HEK293 (cell line): Measurements from ENCODE around the gene DIS3L2.

Experiments
- SP2 ChIP-seq: fragments of 450-650 bp; formaldehyde crosslinking; IDR thresholded peaks from 2 replicates; pipeline ENCODE4 v1.5.1; 2016; ENCODE audit warnings: missing biosample characterization, missing genetic modification characterization
- TCF7L2 ChIP-seq: IDR thresholded peaks from 2 replicates; pipeline ENCODE4 v1.6.1; 2011; ENCODE audit warnings: low read depth, mild to moderate bottlenecking, inconsistent platforms, low read length, moderate library complexity, borderline replicate concordance
- ZBTB11 ChIP-seq: fragments of 450-650 bp; formaldehyde crosslinking; conservative IDR thresholded peaks from 2 replicates; pipeline ENCODE4 v1.5.1; 2016; ENCODE audit warnings: low read depth, missing biosample characterization, missing genetic modification characterization
- ZNF202 ChIP-seq: fragments of 450-650 bp; formaldehyde crosslinking; IDR thresholded peaks from 2 replicates; pipeline ENCODE4 v1.5.1; 2016; ENCODE audit warnings: missing biosample characterization, missing genetic modification characterization, borderline replicate concordance
- ZNF510 ChIP-seq: fragments of 450-650 bp; formaldehyde crosslinking; IDR thresholded peaks from 2 replicates; pipeline ENCODE4 v1.5.1; 2018; ENCODE audit warnings: mild to moderate bottlenecking, missing genetic modification characterization, missing biosample characterization; ENCODE audit not compliant: insufficient replicate concordance
- ZNF639 ChIP-seq: fragments of 450-650 bp; formaldehyde crosslinking; IDR thresholded peaks from 2 replicates; pipeline ENCODE4 v1.5.1; 2016; ENCODE audit warnings: missing biosample characterization, missing genetic modification characterization
- ZSCAN30 ChIP-seq: fragments of 450-650 bp; IDR thresholded peaks from 2 replicates; pipeline ENCODE4 v1.5.1; 2018; ENCODE audit warnings: missing biosample characterization, mild to moderate bottlenecking, missing genetic modification characterization, moderate library complexity
- TF ChIP-seq, protein P1 (sequence below): fragments of 450-650 bp; formaldehyde crosslinking; IDR thresholded peaks from 2 replicates; pipeline ENCODE4 v1.5.1; 2016; ENCODE audit warnings: missing biosample characterization, missing genetic modification characterization
- TF ChIP-seq, protein P2 (sequence below): fragments of 450-650 bp; formaldehyde crosslinking; optimal IDR thresholded peaks from 2 replicates; pipeline ENCODE3; 2016; ENCODE audit warnings: missing biosample characterization, mild to moderate bottlenecking, missing genetic modification characterization
- TF ChIP-seq, protein P3 (sequence below): fragments of 450-650 bp; formaldehyde crosslinking; IDR thresholded peaks from 2 replicates; pipeline ENCODE4 v1.5.1; 2016; ENCODE audit warnings: missing biosample characterization, missing genetic modification characterization

GRCh38 chr2:232341061-232341738 lies 379.7 kb downstream of the DIS3L2 start:
- TF ChIP-seq ZNF202 (tag by site-specific recombination) (no peak), ZNF639 (tag by site-specific recombination) (no peak), ZNF510 (tag by site-specific recombination) (no peak), ZSCAN30 (tag by site-specific recombination) (no peak), TCF7L2 (no peak), SP2 (no peak), ZBTB11 (tag by site-specific recombination) (no peak)
- TF ChIP-seq, protein P1, sequence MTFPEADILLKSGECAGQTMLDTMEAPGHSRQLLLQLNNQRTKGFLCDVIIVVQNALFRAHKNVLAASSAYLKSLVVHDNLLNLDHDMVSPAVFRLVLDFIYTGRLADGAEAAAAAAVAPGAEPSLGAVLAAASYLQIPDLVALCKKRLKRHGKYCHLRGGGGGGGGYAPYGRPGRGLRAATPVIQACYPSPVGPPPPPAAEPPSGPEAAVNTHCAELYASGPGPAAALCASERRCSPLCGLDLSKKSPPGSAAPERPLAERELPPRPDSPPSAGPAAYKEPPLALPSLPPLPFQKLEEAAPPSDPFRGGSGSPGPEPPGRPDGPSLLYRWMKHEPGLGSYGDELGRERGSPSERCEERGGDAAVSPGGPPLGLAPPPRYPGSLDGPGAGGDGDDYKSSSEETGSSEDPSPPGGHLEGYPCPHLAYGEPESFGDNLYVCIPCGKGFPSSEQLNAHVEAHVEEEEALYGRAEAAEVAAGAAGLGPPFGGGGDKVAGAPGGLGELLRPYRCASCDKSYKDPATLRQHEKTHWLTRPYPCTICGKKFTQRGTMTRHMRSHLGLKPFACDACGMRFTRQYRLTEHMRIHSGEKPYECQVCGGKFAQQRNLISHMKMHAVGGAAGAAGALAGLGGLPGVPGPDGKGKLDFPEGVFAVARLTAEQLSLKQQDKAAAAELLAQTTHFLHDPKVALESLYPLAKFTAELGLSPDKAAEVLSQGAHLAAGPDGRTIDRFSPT (tag by site-specific recombination): no peak
- TF ChIP-seq, protein P2, sequence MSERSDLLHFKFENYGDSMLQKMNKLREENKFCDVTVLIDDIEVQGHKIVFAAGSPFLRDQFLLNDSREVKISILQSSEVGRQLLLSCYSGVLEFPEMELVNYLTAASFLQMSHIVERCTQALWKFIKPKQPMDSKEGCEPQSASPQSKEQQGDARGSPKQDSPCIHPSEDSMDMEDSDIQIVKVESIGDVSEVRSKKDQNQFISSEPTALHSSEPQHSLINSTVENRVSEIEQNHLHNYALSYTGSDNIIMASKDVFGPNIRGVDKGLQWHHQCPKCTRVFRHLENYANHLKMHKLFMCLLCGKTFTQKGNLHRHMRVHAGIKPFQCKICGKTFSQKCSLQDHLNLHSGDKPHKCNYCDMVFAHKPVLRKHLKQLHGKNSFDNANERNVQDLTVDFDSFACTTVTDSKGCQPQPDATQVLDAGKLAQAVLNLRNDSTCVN (tag by site-specific recombination): no peak
- TF ChIP-seq, protein P3, sequence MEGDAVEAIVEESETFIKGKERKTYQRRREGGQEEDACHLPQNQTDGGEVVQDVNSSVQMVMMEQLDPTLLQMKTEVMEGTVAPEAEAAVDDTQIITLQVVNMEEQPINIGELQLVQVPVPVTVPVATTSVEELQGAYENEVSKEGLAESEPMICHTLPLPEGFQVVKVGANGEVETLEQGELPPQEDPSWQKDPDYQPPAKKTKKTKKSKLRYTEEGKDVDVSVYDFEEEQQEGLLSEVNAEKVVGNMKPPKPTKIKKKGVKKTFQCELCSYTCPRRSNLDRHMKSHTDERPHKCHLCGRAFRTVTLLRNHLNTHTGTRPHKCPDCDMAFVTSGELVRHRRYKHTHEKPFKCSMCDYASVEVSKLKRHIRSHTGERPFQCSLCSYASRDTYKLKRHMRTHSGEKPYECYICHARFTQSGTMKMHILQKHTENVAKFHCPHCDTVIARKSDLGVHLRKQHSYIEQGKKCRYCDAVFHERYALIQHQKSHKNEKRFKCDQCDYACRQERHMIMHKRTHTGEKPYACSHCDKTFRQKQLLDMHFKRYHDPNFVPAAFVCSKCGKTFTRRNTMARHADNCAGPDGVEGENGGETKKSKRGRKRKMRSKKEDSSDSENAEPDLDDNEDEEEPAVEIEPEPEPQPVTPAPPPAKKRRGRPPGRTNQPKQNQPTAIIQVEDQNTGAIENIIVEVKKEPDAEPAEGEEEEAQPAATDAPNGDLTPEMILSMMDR (tag by site-specific recombination): no peak
